Measurements from ENCODE around the gene SPARC.

The SPARC gene

DNA sequence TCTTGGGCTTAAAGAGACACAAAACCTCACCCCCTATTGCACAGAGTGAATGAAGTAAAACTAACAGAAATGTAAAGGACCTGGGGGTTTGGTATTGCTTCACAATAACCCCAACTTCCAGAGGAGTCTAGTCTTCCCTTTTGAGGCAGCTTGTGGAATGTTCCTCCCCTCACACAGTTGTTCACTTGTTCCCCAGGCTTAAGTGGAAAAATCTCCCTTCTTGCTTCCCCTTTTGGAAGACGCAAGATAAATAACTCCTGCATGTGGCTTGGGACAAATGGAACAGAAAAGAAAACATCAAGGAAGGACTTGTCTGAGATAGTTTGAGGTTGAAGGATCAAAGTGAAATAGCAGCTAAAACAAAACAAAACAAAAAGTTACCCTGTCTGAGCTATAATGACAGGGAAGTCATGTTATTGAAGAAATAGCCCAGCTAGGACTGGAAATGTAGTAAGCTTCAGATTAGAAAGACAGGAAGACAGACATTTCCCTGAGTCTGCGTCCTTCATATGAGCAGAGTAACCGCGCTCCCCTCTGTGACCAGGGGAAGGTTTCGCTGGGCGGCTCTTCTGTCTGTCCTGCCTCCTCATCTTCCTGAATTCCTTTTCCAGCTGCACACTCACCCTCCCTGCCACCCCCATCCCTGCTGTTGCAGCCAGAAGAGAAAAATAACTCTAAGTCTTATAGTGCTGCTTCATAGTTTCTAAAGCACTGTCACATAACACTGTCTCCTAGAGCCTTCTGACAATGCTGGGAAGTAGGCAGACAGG lies 8.8 kb downstream of the SPARC start:
- DNase-seq = no peak

DNA sequence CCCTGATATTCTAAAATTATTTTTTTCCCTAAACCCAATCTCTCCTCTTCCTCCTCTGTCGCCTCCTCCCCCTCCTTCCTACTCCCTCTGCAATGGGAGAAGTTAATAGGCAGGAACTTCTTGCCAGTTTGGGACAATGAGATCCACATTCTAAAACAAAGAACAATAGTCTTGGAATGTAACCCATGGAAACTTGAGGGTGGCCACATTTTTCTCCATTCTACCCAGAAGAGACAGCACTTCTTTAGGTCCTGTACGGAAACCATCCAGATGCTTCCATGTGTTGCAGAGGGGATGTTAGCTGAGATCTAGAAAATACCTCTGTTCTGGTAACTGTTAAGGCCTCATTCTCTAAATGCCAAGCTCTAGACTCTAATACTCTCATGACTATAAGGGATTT lies 10.0 kb downstream of the SPARC start:
- DNase-seq = no peak

DNA sequence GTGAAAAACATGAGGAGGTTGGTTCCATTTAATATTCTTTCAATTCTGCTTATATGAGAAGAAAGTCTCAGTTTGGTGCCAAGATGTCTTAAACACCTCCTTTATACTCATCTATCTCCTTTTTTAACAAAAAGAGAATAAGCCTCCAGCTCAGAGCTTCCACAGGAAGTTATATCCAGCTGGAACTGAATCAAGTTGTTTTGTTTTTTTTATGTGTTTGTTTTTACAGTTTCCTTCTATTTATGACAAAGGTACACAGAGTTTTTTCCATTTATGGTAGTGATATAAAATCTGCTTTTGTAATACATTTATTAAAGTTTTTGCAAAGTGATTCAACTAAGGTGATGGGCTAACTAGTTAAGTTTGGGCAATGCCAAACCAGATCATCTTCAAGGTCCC lies 10.4 kb downstream of the SPARC start:
- DNase-seq = no peak

DNA sequence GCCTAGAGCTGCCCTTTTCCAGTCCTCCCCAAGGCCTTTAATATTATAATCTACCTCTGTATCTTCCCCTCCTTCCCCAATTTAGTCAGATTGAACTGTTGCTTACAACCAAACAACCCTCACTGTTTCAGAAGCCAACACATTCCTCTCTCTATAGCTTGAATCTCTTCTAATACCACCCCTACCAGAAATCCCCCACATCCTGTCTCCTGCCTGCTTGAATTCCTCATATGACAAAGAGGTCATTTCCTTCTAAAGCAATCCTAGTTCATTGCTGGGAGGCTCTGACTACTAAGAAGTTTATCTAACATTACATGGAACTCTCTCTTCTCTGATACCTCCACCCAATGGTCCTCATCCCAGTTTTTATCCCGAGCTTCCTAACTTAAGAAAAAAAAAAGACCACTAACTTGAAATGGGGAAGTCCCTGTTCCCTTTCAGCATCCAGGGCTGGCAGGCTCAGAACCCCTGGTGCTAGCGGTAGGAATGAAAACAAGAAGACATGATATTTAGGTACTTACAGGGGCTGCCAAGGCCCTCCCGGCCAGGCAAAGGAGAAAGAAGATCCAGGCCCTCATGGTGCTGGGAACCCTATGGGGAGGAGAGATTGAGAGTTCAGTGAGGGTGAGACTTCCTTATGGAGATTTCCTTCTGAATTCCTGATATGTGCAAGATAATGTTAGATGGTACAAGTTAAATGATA lies 11.0 kb downstream of the SPARC start:
- DNase-seq = no peak

DNA sequence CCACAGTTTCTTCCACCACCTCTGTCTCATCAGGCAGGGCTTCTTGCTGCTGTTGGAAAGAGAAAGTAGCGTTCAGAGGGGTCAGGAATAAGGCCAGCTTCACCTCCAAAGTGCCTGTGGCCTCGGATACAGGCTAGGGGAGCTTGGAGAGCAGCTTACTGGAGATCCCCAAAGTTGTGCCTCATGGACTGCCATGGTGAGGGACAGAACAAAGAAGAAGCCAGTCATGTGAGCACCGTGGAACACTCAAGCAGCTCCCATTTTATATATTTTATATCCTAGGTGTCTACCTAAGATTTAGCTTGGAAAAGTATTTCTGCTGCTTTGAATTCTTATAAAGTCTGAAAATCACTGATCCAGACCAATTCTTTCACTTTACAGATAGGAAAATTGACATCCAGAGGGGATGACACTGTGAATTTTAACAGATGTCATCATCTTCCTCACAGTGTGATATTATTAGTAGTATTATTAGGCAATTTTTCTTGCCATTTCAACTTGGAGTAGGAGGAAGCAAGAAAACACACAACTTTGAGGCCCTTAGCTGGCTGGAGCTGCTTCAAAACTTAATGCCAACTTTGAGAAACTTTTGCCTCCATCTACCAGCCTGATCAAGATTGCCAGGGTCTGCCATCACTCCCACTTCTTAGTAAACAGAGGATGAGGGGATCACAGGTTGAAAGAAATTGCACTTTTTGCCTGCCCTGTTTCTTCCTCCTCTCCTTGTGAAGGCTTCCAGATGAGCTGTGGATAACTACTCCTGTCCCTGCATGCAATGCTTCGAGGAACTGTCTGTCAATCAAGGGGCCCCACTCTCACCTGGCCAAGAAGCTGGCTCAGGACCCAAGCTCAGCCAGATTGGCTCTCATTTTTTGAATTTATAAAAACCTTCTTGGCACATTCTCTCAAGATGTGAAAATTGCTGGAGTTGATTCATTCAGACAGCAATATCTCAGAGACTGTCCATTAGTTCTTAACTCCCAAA lies 11.8 kb downstream of the SPARC start:
- no peak for DNase-seq

DNA sequence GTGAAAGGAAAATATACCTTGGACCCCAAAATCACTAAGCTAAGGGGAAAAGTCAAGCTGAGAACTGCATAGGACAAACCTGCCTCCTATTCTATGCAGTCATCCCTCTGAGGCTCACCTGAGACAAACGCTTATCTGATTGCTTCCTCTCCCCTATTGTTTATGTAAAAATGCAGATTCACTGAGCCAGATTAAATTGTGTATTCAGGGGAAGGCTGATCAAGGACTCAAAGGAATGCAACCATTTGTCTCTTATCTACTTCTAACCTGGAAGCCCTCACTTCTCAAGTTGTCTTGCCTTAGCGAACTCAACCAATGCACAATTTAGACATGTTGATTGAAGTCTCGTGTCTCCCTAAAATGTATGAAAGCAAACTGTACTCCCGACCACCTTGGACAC lies 13.3 kb downstream of the SPARC start:
- no peak for DNase-seq

DNA sequence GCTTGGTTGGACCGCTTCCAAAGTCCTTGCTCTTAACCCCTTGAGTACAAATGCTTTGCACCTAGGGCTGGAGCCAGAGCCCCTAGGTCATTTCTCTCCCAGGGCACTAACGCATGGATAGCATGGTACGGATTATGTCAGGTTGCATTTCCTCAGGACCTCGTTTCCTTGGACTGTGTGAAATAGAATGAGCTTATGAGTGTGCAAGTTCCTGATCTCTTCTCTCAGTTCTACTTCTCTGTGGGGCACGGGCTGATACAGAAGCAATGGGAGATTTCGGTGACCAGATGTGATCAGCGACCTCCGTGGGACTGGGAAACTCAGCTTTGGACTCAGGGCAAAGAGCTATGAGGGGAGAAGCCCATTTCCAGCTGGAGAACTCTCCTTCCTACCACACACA lies 14.2 kb downstream of the SPARC start:
- DNase-seq = no peak

DNA sequence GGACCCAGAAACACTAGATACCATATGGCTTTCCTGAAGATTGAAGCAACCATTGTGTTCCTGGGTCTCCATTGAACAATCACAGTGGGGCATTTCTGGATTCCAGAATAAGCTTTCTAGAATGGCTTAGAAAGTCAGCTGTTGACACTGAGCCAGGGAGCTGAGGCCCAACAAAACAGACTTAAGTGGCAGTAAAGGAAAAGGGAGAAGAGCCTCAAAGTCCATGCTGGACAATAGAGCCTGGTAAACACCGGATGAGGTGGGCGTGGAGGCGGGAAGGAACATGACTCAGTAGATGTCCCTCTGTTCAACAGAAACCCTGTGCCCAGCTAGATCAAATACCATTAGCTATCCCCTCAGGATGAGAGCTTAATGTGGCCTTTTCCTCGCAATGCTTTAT lies 14.8 kb downstream of the SPARC start:
- DNase-seq = no peak

DNA sequence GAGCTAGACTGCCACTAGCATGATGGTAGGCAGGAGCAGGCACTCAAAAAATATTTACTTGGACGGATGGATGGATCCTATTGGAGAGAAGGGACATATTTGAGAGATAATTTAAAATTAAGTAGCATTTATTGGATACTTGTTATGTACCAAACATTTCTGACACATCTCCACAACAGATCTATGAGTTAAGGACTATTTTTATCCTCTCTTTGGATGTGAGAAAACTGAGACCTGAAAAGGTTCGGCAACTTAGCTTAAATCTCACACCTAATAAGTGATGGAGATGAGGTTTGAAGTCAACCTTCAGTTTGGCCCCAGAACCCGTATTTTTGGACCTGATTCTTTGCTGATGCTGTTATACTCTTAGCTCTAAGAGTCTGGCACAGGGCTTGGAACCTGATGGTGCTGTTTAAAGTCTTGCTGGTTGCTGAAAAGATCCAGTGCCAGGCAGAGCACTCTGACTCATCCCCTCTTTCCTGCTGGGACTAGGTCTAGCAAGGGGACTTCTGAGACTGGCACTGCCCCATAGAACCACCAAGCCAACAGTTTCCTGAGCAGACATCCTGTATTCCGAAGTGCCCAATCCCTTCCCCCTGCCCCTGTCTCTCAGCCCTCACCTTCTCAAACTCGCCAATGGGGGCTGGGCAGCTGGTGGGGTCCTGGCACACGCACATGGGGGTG lies 15.6 kb downstream of the SPARC start:
- DNase-seq = no peak

DNA sequence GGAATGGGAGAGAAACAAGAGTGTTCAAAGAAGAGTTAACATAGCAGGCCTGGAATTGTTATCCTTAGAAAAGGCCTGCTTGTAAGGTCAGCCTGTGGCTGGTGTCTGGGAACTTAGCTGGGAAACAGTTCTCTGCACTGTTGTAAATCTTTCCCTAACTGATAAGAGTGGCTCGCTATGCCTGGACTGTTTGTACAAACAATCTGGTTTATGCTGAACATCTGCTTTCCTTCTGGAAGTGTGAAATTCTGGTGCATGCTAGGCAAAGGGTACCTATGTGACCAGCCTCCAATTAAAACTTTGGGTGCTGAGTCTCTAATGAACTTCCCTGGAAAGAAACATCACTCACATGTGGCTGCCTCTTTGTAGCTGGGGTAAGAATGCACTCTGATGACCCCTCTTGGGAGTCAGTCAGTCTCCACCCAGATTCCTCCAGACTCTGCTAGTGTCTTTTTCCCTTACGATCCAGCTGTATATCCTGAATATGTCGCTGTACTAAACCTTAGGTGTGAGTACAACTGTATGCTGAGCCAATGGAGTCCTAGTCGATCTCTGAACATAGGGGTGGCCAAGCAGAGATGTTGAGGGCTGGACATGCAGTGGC lies 16.5 kb downstream of the SPARC start:
- DNase-seq = no peak

DNA sequence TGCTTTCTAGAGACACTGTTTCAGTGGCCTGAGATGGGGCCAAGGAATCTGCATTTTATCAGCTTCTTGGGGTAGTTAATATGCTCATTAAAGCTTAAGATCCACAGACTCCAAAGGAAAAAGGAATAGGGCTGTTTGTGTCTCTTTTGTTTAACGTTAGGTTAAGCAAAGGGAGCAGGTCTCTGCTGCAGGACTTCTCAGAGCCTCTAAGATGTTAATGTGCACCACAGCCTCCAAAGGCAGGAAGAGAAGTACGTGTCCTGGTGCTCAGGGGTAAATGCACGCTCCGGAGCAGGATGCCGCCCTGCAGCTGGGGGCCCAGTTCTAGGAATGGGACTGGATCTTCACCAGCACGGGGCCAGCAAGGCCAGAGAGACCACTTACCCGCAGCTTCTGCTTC lies 19.6 kb downstream of the SPARC start:
- DNase-seq = no peak

DNA sequence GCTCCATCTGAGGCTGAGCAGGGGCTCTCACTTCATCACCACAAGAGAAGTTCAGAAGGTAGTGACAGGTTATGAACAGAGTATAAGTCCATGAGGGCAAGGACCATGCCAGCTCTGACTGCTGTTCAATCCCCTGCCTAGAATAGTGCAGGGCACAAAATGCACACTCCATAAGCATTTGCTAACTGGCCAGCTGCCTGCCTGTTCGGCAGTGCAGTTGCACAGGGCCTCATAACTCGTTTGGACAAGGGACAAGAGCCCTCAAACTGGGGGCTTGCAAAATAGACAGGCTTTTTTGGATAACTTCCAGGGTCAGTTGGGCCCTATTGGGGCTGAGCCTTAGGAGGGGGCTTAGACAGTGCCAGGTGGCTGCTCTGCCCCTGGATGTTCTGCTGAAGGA lies 21.1 kb downstream of the SPARC start:
- DNase-seq = no peak

DNA sequence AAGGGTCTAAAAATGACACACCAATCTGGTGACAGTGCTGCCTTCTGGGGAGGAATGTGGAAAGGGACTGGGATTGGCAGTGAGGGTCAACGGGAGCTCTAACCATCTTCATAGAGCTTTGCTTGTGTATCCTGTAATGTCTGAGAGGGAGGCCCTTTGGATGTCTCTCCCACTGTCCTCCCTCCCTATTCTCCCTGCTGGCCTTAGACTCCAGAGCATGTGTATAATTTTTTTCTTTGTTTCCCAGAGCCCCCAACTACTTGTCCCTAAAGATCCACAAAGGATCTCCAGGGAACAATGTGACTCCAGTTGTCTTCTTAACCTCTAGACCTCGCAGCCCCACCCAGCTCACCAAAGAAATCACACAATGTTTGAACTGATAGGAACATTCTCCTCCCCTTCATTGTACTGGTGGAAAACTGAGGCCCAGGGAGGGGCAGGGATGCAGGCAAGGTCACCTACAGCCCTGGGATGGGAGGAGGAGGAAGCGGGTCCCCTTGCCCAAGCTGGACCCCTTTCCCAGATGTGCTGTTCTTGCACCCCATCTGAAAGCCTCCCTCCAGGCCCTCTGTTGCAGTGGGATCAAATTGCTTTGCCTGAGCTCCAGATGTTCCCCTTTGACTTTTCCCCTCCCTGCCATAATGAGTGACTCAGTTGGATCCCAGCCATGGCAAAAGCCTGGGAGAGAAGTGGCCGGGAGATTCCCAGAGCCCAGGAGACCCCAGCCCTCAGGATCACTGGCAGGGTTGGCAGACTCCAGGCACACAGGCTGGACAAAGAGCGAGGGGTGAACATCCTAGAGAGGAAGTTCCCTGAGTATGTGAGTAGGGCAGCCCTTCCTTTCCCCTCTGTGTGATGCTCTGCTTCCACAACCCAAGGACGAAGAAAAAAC lies 21.8 kb downstream of the SPARC start:
- no peak for DNase-seq

DNA sequence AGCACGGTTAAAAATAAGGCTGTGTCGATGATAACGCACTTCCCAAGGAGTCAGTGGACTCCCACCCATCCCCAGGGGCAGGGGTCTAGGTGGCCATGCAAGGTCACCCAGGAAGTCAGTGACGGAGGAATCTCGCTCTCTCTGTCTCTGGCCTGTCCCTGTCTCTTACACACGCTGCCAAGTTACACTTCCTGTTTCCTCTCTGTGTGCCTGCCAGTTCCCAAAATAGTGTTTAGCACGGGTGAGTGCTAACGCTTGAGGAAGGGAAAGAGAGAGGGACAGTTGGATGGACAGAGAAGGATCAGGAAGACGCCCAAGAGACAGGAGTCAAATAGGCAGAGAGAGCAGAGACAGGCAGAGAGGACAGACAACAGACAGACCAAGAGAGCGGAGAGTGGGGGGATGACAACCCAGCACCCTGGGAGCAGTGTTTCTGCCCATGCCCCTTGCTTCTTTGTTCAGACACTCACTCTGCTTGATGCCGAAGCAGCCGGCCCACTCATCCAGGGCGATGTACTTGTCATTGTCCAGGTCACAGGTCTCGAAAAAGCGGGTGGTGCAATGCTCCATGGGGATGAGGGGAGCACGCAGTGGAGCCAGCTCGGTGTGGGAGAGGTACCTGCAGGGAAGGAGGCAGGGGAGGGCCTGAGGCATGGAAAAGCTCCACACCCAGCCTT lies 23.0 kb downstream of the SPARC start:
- DNase-seq = peak in 1 of 2 donors; percentile 19

DNA sequence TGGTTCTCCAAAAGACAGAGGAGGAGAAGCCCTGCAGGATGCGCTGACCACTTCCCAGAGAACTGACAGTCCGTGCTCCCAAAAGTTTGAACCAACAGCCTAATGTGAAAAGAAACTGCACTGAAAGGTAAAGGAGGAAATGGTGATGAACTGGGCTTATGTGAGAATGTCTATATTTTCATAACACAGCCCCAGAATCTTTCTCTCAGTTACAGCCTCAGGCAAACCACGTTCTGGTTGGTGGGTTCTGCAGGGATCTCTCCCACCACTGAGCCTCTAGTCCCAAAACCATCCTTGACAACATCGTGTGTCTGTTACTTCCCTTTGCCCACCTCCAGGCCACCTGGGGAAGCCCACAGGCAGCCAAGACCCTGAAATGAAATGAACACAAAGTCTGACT lies 23.9 kb downstream of the SPARC start:
- no peak for DNase-seq

DNA sequence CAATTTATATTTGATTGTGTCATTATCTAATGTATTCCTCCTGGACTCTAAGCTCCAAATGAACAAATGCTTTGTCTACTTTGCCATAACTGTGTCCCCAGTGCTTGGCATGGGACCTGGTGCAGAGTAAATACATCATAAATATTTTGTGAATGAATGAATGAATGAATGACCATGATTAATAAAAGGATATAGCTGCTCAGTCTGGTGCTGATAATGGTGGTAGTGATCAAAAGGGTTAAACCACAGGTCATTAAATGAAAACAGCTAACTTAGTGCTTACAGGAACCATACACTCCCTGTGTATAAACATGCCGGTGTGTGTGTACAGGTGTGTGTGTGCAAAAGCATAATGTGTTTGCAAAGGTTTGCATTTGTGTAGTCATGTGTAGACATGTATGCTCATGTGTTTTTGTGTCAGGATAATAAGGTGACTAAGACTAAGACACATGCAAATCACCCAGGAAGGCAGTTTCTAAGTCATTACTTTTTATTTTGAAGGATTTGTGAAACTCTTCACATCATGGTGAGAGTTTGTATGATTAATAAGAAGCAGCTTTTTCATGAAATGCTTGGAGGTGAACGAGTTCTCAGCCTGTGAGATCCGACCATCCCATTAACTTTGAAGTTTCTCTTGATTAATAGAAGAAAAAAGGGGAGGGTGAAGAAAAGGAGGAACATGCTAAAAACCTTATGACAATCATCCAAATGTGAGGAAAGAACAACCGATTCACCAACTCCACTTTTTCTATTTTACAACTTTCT lies 24.6 kb downstream of the SPARC start:
- no peak for DNase-seq

DNA sequence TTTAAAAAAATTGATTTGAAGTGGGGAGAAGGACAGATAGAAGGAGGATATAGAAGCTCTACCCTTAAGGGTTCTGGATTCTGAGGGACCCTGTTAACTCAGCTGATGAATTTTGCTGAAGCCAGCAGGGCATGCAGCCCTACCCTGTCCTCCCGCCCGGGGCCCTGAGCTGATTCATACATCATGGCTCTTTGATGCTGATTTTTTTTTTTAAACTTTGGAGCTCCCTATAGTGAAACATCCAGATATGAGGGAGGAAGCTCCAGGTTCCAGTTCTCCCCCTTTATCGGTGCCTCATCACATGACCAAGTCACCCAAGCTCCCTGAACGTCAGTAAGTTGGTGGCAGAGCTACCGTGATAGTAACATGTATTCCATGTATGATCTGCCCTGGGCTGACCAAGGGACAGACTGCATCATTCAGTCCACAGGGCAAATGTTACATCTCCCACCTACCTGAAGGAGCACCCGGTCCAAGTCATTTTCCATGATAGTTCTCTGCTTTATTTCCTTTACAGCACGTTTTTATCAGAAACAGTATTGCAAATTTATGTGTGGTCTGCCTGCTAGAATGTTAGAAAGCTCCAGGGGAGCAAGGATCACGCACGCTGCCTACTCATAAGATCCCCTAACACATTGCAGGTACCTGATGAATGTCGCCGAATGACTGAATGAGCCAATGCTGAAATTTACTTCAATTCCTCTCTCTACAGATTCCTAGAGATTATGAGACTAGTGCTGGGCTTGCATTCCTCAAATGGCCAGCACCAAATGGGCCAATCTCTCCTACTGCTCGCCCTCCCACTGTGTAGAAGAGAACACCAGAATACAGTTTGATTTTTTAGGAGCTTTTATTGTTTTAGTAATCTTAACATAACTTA lies 25.9 kb downstream of the SPARC start:
- no peak for DNase-seq

DNA sequence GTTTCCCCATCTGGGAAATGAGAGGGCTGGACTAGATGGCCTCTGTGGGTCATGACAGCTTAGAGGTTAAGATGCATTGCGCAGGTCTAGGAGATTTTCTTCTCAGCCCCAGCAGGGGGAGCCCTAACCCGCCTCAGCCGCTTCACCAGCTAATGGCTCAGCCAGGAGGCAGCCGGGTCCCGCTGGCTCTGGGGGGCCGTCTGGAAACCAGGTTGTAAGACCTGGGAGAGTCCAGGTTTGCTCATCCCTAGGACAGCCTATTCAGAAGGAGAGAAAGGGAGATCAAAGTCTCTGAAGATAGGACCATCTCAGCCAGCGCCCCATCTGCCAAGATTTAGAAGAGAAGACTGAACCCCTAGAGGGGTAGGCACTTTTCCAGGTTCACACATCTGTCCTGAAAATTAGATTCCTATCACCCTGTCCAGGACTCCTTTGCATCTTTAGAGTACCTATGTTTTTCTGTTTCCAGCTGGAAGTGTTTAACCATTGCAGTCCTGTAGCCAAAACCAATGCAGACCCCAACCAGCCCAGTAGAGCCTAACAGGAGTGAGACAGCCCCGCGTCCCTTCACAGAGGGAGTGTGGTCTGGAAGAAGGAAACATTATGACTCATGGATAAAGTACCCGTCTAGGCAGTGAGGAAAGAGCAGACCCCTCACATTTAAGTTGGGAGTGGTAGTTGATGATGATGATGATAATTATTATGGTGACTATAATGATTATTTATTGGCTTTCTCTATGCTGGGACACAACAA lies 27.5 kb downstream of the SPARC start:
- peak; percentile 79 to 81 for DNase-seq
